K562 (cell line): ENCODE results near the gene TAL1. TPM values are rescaled to one million over a fixed set of nuclear protein-coding genes. Genes with fewer than 3 reads are reported as not detected.

Experiments used
- ARID2 ChIP-seq: fragments of 450-650 bp; IDR thresholded peaks from 2 replicates; pipeline ENCODE4 v1.6.1; 2017; ENCODE audit warnings: antibody characterized with exemption, mild to moderate bottlenecking
- EHMT2 ChIP-seq: fragments of 450-650 bp; IDR thresholded peaks from 2 replicates; pipeline ENCODE4 v1.6.1; 2018; ENCODE audit warnings: antibody characterized with exemption
- ERF ChIP-seq: fragments of 450-650 bp; formaldehyde crosslinking; IDR thresholded peaks from 2 replicates; pipeline ENCODE4 v1.4.0; 2020; ENCODE audit warnings: mild to moderate bottlenecking, mixed read lengths
- HMBOX1 ChIP-seq: sonication (generic); IDR thresholded peaks from 2 replicates; pipeline ENCODE4 v1.6.1; 2016
- KLF13 ChIP-seq: fragments of 450-650 bp; IDR thresholded peaks from 2 replicates; pipeline ENCODE4 v1.6.1; 2016; ENCODE audit warnings: missing genetic modification characterization, low read depth, mild to moderate bottlenecking, missing compliant biosample characterization, moderate library complexity, borderline replicate concordance
- NFIC ChIP-seq: fragments of 450-650 bp; IDR thresholded peaks from 2 replicates; pipeline ENCODE4 v1.6.1; 2017; ENCODE audit warnings: mild to moderate bottlenecking, inconsistent platforms
- NFIX ChIP-seq: fragments of 250-450 bp; sonication (Bioruptor Pico); IDR thresholded peaks from 2 replicates; pipeline ENCODE4 v1.4.0; 2020; ENCODE audit warnings: low read depth, mild to moderate bottlenecking, moderate library complexity
- SREBF2 ChIP-seq: sonication (generic); formaldehyde crosslinking; IDR thresholded peaks from 2 replicates; pipeline ENCODE4 v1.4.0; 2020; ENCODE audit warnings: mild to moderate bottlenecking, missing genetic modification reagents
- STAT5A ChIP-seq: IDR thresholded peaks from 2 replicates; pipeline ENCODE4 v1.6.1; 2012; ENCODE audit warnings: low read length, inconsistent platforms, borderline replicate concordance
- TAF9B ChIP-seq: fragments of 450-650 bp; IDR thresholded peaks from 2 replicates; pipeline ENCODE4 v1.6.1; 2018; ENCODE audit warnings: mild to moderate bottlenecking; ENCODE audit not compliant: partially characterized antibody
- USF1 ChIP-seq: sonication (generic); formaldehyde crosslinking; IDR thresholded peaks from 2 replicates; pipeline ENCODE4 v1.9.0; 2022; ENCODE audit warnings: mild to moderate bottlenecking, missing genetic modification reagents
- XRCC4 ChIP-seq: IDR thresholded peaks from one replicate; pipeline ENCODE4 v1.6.1; 2011; ENCODE audit not compliant: insufficient read depth, insufficient read length; ENCODE audit errors: extremely low read depth
- ZBTB5 ChIP-seq: fragments of 450-650 bp; IDR thresholded peaks from 2 replicates; pipeline ENCODE4 v1.6.1; 2017; ENCODE audit warnings: antibody characterized with exemption
- ZNF146 ChIP-seq: IDR thresholded peaks from one replicate; pipeline ENCODE4 v1.6.1; 2018; ENCODE audit warnings: missing compliant biosample characterization; ENCODE audit not compliant: unreplicated experiment
- ZNF239 ChIP-seq: fragments of 250-450 bp; sonication (Bioruptor Pico); IDR thresholded peaks from 2 replicates; pipeline ENCODE4 v1.4.0; 2020; ENCODE audit warnings: mild to moderate bottlenecking
- ZNF583 ChIP-seq: fragments of 250-450 bp; sonication (Bioruptor Pico); IDR thresholded peaks from 2 replicates; pipeline ENCODE4 v1.4.0; 2020
- polyA plus RNA-seq, 8 experiments: library from polyadenylated mRNA; depleted of rRNA in 4 of 8; stranded (reverse) in 5 of 8; unstranded in 3 of 8; fragments of >200 nt; fragmentation: Nextera tagmentation in 2 of 8; fragmentation: Illumina TruSeq in 1 of 8; extraction: Ambion mirVana in 2 of 8; extraction: Trizol in 1 of 8; gene quantifications; 2 replicates each; pipeline versions ENCODE4 v1.2.1 to v1.2.3, GENCODE V29; 2011 to 2014; ENCODE audit warnings: inconsistent platforms in 1 of 8, missing spikeins in 1 of 8
- total RNA-seq, 7 experiments: library from RNA; depleted of rRNA in 6 of 7; stranded (reverse); fragments of >200 nt in 6 of 7; fragmentation: Illumina TruSeq in 2 of 7; extraction: Trizol in 2 of 7; gene quantifications; 2 replicates each; pipeline versions ENCODE4 v1.2.1 to v1.2.3, GENCODE V29; 2011 to 2021; ENCODE audit warnings: low replicate concordance in 1 of 7
- TF ChIP-seq, protein P1 (sequence below): fragments of 450-650 bp; IDR thresholded peaks from 2 replicates; pipeline ENCODE4 v1.7.0; 2016; ENCODE audit warnings: borderline replicate concordance
- TF ChIP-seq, protein P2 (sequence below): fragments of 250-450 bp; sonication (Bioruptor Pico); IDR thresholded peaks from 2 replicates; pipeline ENCODE4 v1.8.0; 2021; ENCODE audit warnings: moderate library complexity, mild to moderate bottlenecking, inconsistent platforms

Gene TAL1
- total and polyA plus RNA-seq, 9 of the 15 experiments (the other 6 are each of a cell fraction or from before 2014, with no cell fraction given): 18.5 to 106 (median 59.7) TPM

DNA sequence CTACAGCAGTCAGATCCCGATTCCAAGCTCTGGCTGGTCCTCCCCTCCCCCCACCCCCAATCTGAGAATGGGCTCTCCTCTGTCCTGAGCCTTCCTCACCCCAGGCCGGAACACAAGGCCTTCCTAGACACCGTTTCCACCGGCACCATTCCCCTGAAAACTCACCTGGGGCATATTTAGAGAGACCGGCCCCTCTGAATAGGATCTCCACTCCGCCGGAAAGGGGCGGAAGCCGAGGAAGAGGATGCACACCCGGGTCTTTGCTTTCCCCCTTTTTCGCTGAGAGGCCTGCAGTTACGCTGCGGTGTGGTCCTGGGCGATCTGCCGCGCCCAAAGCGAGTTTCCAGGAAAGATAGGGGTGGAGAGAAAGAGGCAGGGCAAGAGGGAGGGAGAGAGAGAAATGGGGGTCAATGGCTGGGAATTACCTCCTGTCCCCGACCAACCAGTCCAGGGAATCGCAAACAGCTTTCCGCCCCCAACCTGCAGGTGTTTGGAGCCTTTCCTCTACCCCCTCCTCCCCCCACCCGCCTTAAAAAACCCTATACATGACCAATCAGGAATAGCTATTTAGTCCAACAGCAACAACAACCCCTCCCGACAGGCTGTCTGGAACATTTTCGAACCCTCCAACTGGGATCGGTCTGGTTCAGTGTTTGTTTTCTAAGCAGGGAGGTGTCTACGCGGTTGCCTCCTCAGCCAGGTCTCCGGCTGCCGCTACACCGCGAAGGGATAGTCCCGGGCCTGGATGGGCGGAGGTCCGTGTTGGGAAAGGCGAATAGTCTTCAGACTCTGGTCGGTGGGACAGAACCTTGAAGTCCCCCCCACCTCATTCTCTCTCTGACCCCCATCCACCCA lies 2.8 kb downstream of the TAL1 start (continued):
- TF ChIP-seq, protein P1, sequence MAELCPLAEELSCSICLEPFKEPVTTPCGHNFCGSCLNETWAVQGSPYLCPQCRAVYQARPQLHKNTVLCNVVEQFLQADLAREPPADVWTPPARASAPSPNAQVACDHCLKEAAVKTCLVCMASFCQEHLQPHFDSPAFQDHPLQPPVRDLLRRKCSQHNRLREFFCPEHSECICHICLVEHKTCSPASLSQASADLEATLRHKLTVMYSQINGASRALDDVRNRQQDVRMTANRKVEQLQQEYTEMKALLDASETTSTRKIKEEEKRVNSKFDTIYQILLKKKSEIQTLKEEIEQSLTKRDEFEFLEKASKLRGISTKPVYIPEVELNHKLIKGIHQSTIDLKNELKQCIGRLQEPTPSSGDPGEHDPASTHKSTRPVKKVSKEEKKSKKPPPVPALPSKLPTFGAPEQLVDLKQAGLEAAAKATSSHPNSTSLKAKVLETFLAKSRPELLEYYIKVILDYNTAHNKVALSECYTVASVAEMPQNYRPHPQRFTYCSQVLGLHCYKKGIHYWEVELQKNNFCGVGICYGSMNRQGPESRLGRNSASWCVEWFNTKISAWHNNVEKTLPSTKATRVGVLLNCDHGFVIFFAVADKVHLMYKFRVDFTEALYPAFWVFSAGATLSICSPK: no peak
- TF ChIP-seq ERF (CRISPR knock-in tag) (no peak), KLF13 (no peak; the same call in 1 of the 2 replicates), ZNF239 (CRISPR knock-in tag) (no peak), ZNF583 (CRISPR knock-in tag) (no peak), ZNF146 (CRISPR knock-in tag) (no peak), STAT5A (peak; percentile 67; the same call in 1 of the 2 replicates), USF1 (CRISPR knock-in tag) (0 out of 2 replicates have a peak, but pooled peaks have one; percentile 1), NFIX (CRISPR knock-in tag) (no peak), XRCC4 (no peak), SREBF2 (CRISPR knock-in tag) (no peak), ZBTB5 (no peak), ARID2 (no peak; the same call in 1 of the 2 replicates), NFIC (peak; percentile 36; the same call in 1 of the 2 replicates), EHMT2 (no peak), TAF9B (no peak), HMBOX1 (no peak)
- TF ChIP-seq, protein P2, sequence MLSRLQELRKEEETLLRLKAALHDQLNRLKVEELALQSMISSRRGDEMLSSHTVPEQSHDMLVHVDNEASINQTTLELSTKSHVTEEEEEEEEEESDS (CRISPR knock-in tag): no peak
